ES-I3 (cell line): ENCODE data around the gene ILDR2.

Source experiments
- H3K36me3 ChIP-seq: 2 replicates; pipeline ENCODE4 v1.6.1; 2013; ENCODE audit warnings: mild to moderate bottlenecking, low read length, control low read depth, moderate library complexity; ENCODE audit not compliant: insufficient read depth
- H3K4me1 ChIP-seq: 2 replicates; pipeline ENCODE4 v1.6.1; 2013; ENCODE audit warnings: mild to moderate bottlenecking, control low read depth, low read length; ENCODE audit not compliant: insufficient read depth
- H3K9ac ChIP-seq: 2 replicates; pipeline ENCODE4 v1.6.1; 2013; ENCODE audit warnings: low read depth, mild to moderate bottlenecking, low read length, moderate library complexity
- H3K9me3 ChIP-seq: 2 replicates; pipeline ENCODE4 v1.6.1; 2013; ENCODE audit warnings: mild to moderate bottlenecking, low read length, moderate library complexity; ENCODE audit not compliant: control insufficient read depth, insufficient read depth

Gene ILDR2

GRCh38 chr1:166875302-166875733, 100.0 kb downstream of the ILDR2 start:
- Histone ChIP-seq H3K4me1 (peaks cover 3% of the 10 kb centered on the region; the same call in 1 of the 2 replicates), H3K36me3 (no peaks in the 10 kb centered on the region), H3K9me3 (no peaks in the 10 kb centered on the region), H3K9ac (peak overlapping the region; percentile 91)

GRCh38 chr1:166874464-166874863, 100.9 kb downstream of the ILDR2 start:
- Histone ChIP-seq H3K9ac (no peak overlapping the region), H3K4me1 (peaks cover 3% of the 10 kb centered on the region; the same call in 1 of the 2 replicates), H3K36me3 (no peaks in the 10 kb centered on the region), H3K9me3 (no peaks in the 10 kb centered on the region)

- Histone ChIP-seq H3K36me3 (peaks cover 4% of the 10 kb centered on the region; the same call in 1 of the 2 replicates), H3K4me1 (peaks cover 3% of the 10 kb centered on the region; the same call in 1 of the 2 replicates), H3K9me3 (no peaks in the 10 kb centered on the region), H3K9ac (no peak overlapping the region)
Measured at GRCh38 chr1:166870584-166870983, 104.8 kb downstream of the ILDR2 start.

- H3K4me1 ChIP-seq = peaks cover 3% of the 10 kb centered on the region; the same call in 1 of the 2 replicates
- no peak overlapping the region for H3K9ac ChIP-seq
- H3K9me3 ChIP-seq = no peaks in the 10 kb centered on the region
- peaks cover 4% of the 10 kb centered on the region; the same call in 1 of the 2 replicates for H3K36me3 ChIP-seq
Measured at GRCh38 chr1:166869318-166870099, 105.8 kb downstream of the ILDR2 start.

GRCh38 chr1:166868639-166869038, 106.7 kb downstream of the ILDR2 start:
- Histone ChIP-seq H3K9me3 (no peaks in the 10 kb centered on the region), H3K9ac (no peak overlapping the region), H3K4me1 (peaks cover 3% of the 10 kb centered on the region; the same call in 1 of the 2 replicates), H3K36me3 (peaks cover 4% of the 10 kb centered on the region; the same call in 1 of the 2 replicates)

GRCh38 chr1:166865926-166866325, 109.4 kb downstream of the ILDR2 start:
- Histone ChIP-seq H3K36me3 (peaks cover 12% of the 10 kb centered on the region; the same call in 1 of the 2 replicates), H3K9me3 (no peaks in the 10 kb centered on the region), H3K4me1 (no peaks in the 10 kb centered on the region), H3K9ac (no peak overlapping the region)

GRCh38 chr1:166859597-166859996, 115.7 kb downstream of the ILDR2 start:
- 0 out of 2 replicates have a peak, but pooled peaks cover 4% of the 10 kb centered on the region for H3K4me1 ChIP-seq
- H3K9ac ChIP-seq = no peak overlapping the region
- peaks cover 10% of the 10 kb centered on the region for H3K36me3 ChIP-seq
- no peaks in the 10 kb centered on the region for H3K9me3 ChIP-seq

- Histone ChIP-seq H3K4me1 (0 out of 2 replicates have a peak, but pooled peaks cover 4% of the 10 kb centered on the region), H3K36me3 (peaks cover 15% of the 10 kb centered on the region), H3K9me3 (no peaks in the 10 kb centered on the region), H3K9ac (no peak overlapping the region)
Measured at GRCh38 chr1:166858726-166859419, 116.5 kb downstream of the ILDR2 start.
